ENCODE results near the gene ABCC6. TPM values are rescaled to one million over a fixed set of nuclear protein-coding genes. Genes with fewer than 3 reads are reported as not detected.
"Not testable (repeated sequence)": the region's sequence is repeated elsewhere in the genome, so short reads cannot be mapped to it uniquely, and the experiment has no call there.

ABCC6 gene
- polyA plus RNA-seq, 1 of the 3 experiments (the other 2 are of a cell fraction), result 0.71 TPM

- H3K4me3 ChIP-seq (ENCODE audit: low read depth in 2 of 2, low read length in 1 of 2); DNase-seq; H3K9me2 ChIP-seq; H3K36me3 ChIP-seq (replicated peaks in 1 of 2; ENCODE audit: control insufficient read depth in 1 of 2, insufficient read depth in 2 of 2, low read length in 1 of 2); H3K9ac ChIP-seq; H3K27ac ChIP-seq (ENCODE audit: low read depth in 2 of 2, low read length in 1 of 2); H3K27me3 ChIP-seq (ENCODE audit: insufficient read depth); H3F3A ChIP-seq (replicated peaks; ENCODE audit: insufficient read depth); H3K4me2 ChIP-seq; POLR2A ChIA-PET; CTCF ChIA-PET; H3K9me3 ChIP-seq; H3K4me1 ChIP-seq (ENCODE audit: control insufficient read depth in 1 of 2, insufficient read depth in 2 of 2, low read depth in 1 of 2, low read length in 1 of 2); H2AFZ ChIP-seq (ENCODE audit: low read depth); H3K79me2 ChIP-seq (ENCODE audit: insufficient read depth); H4K20me1 ChIP-seq (ENCODE audit: insufficient read depth): not testable (repeated sequence)
- 88% methylated on average over 8 of the region's 9 CpGs for WGBS (ENCODE audit: low lambda C conversion rate)
Measured at GRCh38 chr16:16220449-16220848, 2.8 kb downstream of the ABCC6 start.

DNA sequence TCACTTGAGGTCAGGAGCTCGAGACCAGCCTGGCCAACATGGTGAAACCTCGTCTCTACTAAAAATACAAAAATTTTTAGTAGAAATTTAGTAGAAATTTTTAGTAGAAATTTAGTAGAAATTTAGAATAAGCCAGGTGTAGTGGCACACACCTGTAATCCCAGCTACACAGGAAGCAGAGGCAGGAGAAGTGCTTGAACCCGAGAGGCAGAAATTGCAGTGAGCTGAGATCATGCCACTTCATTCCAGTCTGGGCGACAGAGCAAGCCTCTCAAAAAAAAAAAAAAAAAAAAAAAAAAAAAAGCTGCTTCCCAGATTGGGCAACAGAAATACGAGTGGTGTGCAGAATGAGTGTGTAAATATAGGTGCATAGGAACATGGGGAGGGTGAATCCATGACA lies 4.5 kb downstream of the ABCC6 start:
- H4K20me1 ChIP-seq (ENCODE audit: insufficient read depth); H3K4me1 ChIP-seq (ENCODE audit: control insufficient read depth in 1 of 2, insufficient read depth in 2 of 2, low read depth in 1 of 2, low read length in 1 of 2); DNase-seq; H3K79me2 ChIP-seq (ENCODE audit: insufficient read depth); H3K9me3 ChIP-seq; H3K4me2 ChIP-seq; H3K27me3 ChIP-seq (ENCODE audit: insufficient read depth); H3K9me2 ChIP-seq; H3K36me3 ChIP-seq (replicated peaks in 1 of 2; ENCODE audit: control insufficient read depth in 1 of 2, insufficient read depth in 2 of 2, low read length in 1 of 2); H3K27ac ChIP-seq (ENCODE audit: low read depth in 2 of 2, low read length in 1 of 2); H3K4me3 ChIP-seq (ENCODE audit: low read depth in 2 of 2, low read length in 1 of 2); POLR2A ChIA-PET; H2AFZ ChIP-seq (ENCODE audit: low read depth); CTCF ChIA-PET; H3F3A ChIP-seq (replicated peaks; ENCODE audit: insufficient read depth); H3K9ac ChIP-seq: not testable (repeated sequence)
- 80% methylated on average over 2 of the region's 5 CpGs for WGBS (ENCODE audit: low lambda C conversion rate)

DNA sequence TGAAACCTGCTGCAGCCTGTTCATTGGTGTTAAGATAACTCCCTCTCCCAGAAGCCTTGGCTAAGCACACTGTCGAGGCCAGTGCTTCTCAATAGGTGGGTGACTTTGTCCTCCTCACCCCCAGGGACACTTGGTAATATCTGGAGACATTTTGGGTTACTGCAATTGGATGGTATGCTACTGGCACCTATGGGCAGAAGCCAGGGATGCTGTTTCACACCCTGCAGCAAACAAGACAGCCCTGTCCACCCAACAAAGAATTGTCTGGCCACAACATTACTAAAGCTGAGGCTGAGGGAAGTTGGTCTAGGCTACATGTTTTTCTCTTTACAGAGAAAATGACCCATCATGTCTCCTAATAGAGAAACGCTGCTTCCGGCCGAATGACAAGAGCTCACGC lies 4.9 kb downstream of the ABCC6 start:
- H3F3A ChIP-seq (replicated peaks; ENCODE audit: insufficient read depth); POLR2A ChIA-PET; H3K27ac ChIP-seq (ENCODE audit: low read depth in 2 of 2, low read length in 1 of 2); H3K4me2 ChIP-seq; DNase-seq; H3K36me3 ChIP-seq (replicated peaks in 1 of 2; ENCODE audit: control insufficient read depth in 1 of 2, insufficient read depth in 2 of 2, low read length in 1 of 2); H3K27me3 ChIP-seq (ENCODE audit: insufficient read depth); H3K9ac ChIP-seq; H3K4me1 ChIP-seq (ENCODE audit: control insufficient read depth in 1 of 2, insufficient read depth in 2 of 2, low read depth in 1 of 2, low read length in 1 of 2); H3K79me2 ChIP-seq (ENCODE audit: insufficient read depth); CTCF ChIA-PET; H3K9me2 ChIP-seq; H3K9me3 ChIP-seq; H2AFZ ChIP-seq (ENCODE audit: low read depth); H3K4me3 ChIP-seq (ENCODE audit: low read depth in 2 of 2, low read length in 1 of 2); H4K20me1 ChIP-seq (ENCODE audit: insufficient read depth): not testable (repeated sequence)
- WGBS (ENCODE audit: low lambda C conversion rate), result no CpG with 5 or more reads among the region's 5 CpGs

- H3K4me2 ChIP-seq; H4K20me1 ChIP-seq (ENCODE audit: insufficient read depth); H3F3A ChIP-seq (replicated peaks; ENCODE audit: insufficient read depth); POLR2A ChIA-PET; H3K9ac ChIP-seq; H3K27me3 ChIP-seq (ENCODE audit: insufficient read depth); H3K4me1 ChIP-seq (ENCODE audit: control insufficient read depth in 1 of 2, insufficient read depth in 2 of 2, low read depth in 1 of 2, low read length in 1 of 2); H3K9me2 ChIP-seq; DNase-seq; H3K79me2 ChIP-seq (ENCODE audit: insufficient read depth); H3K36me3 ChIP-seq (replicated peaks in 1 of 2; ENCODE audit: control insufficient read depth in 1 of 2, insufficient read depth in 2 of 2, low read length in 1 of 2); H3K4me3 ChIP-seq (ENCODE audit: low read depth in 2 of 2, low read length in 1 of 2); CTCF ChIA-PET; H2AFZ ChIP-seq (ENCODE audit: low read depth); H3K27ac ChIP-seq (ENCODE audit: low read depth in 2 of 2, low read length in 1 of 2); H3K9me3 ChIP-seq: not testable (repeated sequence)
- 25% methylated on average over 2 of the region's 4 CpGs for WGBS (ENCODE audit: low lambda C conversion rate)
Measured at GRCh38 chr16:16213863-16214293, 9.4 kb downstream of the ABCC6 start.

DNA sequence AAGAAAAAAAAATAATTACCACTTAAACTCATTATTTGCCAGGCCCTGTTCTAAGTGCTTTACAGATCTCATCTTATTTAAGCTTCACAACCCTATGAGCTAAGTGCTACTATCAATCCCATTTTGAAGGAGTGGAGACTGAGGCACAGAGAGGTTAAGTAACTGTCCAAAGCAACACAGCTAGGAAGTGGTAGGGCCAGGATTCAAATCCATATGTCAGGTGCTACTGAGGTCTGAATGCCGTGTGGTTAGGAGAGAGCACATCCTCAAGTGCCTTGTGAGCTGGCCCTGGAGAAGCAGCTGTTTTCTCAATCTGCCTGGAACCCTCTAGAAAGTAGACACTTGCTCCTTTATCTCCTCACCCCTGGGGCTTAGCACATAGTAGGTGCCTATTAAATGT lies 11.9 kb downstream of the ABCC6 start:
- H3K4me2 ChIP-seq; H4K20me1 ChIP-seq (ENCODE audit: insufficient read depth); H2AFZ ChIP-seq (ENCODE audit: low read depth); H3K4me3 ChIP-seq (ENCODE audit: low read depth in 2 of 2, low read length in 1 of 2); H3K9ac ChIP-seq; POLR2A ChIA-PET; H3K36me3 ChIP-seq (replicated peaks in 1 of 2; ENCODE audit: control insufficient read depth in 1 of 2, insufficient read depth in 2 of 2, low read length in 1 of 2); H3F3A ChIP-seq (replicated peaks; ENCODE audit: insufficient read depth); H3K4me1 ChIP-seq (ENCODE audit: control insufficient read depth in 1 of 2, insufficient read depth in 2 of 2, low read depth in 1 of 2, low read length in 1 of 2); H3K27ac ChIP-seq (ENCODE audit: low read depth in 2 of 2, low read length in 1 of 2); H3K9me3 ChIP-seq; H3K79me2 ChIP-seq (ENCODE audit: insufficient read depth); CTCF ChIA-PET; DNase-seq; H3K9me2 ChIP-seq; H3K27me3 ChIP-seq (ENCODE audit: insufficient read depth): not testable (repeated sequence)
- 100% methylated on average over 1 of the region's 1 CpG for WGBS (ENCODE audit: low lambda C conversion rate)

DNA sequence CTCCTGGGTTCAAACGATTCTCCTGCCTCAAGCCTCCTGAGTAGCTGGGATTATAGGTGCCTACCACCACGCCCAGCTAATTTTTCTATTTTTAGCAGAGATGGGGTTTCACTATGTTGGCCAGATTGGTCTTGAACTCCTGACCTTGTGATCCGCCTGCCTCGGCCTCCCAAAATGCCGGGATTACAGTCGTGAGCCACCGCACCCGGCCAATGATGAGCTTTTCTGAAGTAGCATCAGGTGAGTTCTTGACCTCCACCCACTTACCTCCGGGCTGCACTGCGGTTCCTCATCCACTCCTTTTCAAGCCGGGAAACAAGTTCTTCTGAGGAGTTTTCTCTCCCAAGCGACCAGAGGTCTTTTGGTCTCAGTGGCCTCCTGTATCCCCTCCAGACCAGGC lies 14.8 kb downstream of the ABCC6 start:
- H3K9ac ChIP-seq; H3K27ac ChIP-seq (ENCODE audit: low read depth in 2 of 2, low read length in 1 of 2); DNase-seq; POLR2A ChIA-PET; CTCF ChIA-PET; H3K27me3 ChIP-seq (ENCODE audit: insufficient read depth); H3K4me2 ChIP-seq; H3K36me3 ChIP-seq (replicated peaks in 1 of 2; ENCODE audit: control insufficient read depth in 1 of 2, insufficient read depth in 2 of 2, low read length in 1 of 2); H3F3A ChIP-seq (replicated peaks; ENCODE audit: insufficient read depth); H2AFZ ChIP-seq (ENCODE audit: low read depth); H3K9me3 ChIP-seq; H4K20me1 ChIP-seq (ENCODE audit: insufficient read depth); H3K4me3 ChIP-seq (ENCODE audit: low read depth in 2 of 2, low read length in 1 of 2); H3K4me1 ChIP-seq (ENCODE audit: control insufficient read depth in 1 of 2, insufficient read depth in 2 of 2, low read depth in 1 of 2, low read length in 1 of 2); H3K9me2 ChIP-seq; H3K79me2 ChIP-seq (ENCODE audit: insufficient read depth): not testable (repeated sequence)
- 79% methylated on average over 12 of the region's 12 CpGs for WGBS (ENCODE audit: low lambda C conversion rate)

DNA sequence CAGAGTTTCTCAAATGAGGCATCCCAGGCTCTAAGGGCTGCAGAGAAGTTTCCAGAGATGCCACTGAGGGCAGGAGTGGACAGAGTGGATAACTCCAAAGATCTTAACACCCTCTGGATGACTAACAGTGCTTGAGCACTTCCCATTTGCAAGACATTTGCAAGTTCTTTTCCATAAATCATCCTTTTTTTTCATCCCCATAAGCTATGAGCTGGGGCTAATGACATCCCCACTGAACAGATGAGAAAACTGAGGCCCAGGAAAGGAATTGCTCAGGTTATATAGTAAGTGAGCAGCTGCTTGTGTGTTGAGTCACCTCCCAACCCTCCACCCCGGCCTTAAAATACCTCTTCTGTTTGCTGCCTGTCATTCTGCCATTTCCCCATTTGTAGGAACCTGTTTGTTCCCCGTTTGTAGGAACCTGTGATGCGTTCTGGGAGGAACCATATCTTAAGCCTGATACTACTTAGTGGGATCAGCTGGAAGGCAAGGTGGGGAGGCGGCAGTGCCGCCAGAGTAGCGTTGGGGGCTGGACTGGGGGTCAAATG lies 15.4 kb downstream of the ABCC6 start:
- H3K9ac ChIP-seq; H3K9me3 ChIP-seq; CTCF ChIA-PET; H3K27ac ChIP-seq (ENCODE audit: low read depth in 2 of 2, low read length in 1 of 2); DNase-seq; H3K4me1 ChIP-seq (ENCODE audit: control insufficient read depth in 1 of 2, insufficient read depth in 2 of 2, low read depth in 1 of 2, low read length in 1 of 2); H3K27me3 ChIP-seq (ENCODE audit: insufficient read depth); H3K9me2 ChIP-seq; H3K79me2 ChIP-seq (ENCODE audit: insufficient read depth); H3K4me3 ChIP-seq (ENCODE audit: low read depth in 2 of 2, low read length in 1 of 2); H4K20me1 ChIP-seq (ENCODE audit: insufficient read depth); H3K4me2 ChIP-seq; H3K36me3 ChIP-seq (replicated peaks in 1 of 2; ENCODE audit: control insufficient read depth in 1 of 2, insufficient read depth in 2 of 2, low read length in 1 of 2); H2AFZ ChIP-seq (ENCODE audit: low read depth); H3F3A ChIP-seq (replicated peaks; ENCODE audit: insufficient read depth); POLR2A ChIA-PET: not testable (repeated sequence)
- WGBS (ENCODE audit: low lambda C conversion rate), result 60% methylated on average over 6 of the region's 6 CpGs

Measured in SK-N-SH (cell line).